D721Med (cell line): ENCODE results near the gene COL4A2.

Experiments
- DNase-seq: peaks from one replicate; pipeline ENCODE4 v3.0.0; 2011; ENCODE audit warnings: low spot score; ENCODE audit not compliant: insufficient read length
- FAIRE-seq: peaks from 2 replicates; lab custom pipeline; 2011; peaks lifted over from hg19 to GRCh38; lab: Jason Lieb, UNC
- TF ChIP-seq, protein P1 (sequence below): IDR thresholded peaks from 2 replicates; pipeline ENCODE4 v1.5.1; 2012; ENCODE audit warnings: mild to moderate bottlenecking, control low read depth; ENCODE audit not compliant: insufficient read depth; ENCODE audit errors: missing control alignments

The COL4A2 gene

DNA sequence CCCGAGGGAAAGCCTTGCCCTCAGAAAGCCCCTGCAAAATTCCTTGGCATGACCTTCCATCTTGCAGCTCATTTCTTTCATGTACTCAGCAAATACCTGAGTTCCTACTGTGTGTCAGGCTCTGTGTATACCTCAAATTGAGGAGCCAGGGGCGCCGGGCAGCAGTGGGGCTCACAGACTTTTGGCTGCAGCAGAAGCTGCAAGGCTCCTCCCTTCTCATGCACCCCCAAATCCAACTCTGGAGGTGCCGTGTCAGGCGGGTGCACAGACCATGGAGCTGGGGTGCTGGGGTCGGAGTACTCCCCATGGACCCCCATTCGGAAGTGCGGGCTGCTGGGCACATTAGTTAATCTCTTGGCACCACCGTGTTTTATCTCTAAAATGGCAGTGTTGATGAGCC is 72.3 kb downstream of the COL4A2 start:
- TF ChIP-seq, protein P1, sequence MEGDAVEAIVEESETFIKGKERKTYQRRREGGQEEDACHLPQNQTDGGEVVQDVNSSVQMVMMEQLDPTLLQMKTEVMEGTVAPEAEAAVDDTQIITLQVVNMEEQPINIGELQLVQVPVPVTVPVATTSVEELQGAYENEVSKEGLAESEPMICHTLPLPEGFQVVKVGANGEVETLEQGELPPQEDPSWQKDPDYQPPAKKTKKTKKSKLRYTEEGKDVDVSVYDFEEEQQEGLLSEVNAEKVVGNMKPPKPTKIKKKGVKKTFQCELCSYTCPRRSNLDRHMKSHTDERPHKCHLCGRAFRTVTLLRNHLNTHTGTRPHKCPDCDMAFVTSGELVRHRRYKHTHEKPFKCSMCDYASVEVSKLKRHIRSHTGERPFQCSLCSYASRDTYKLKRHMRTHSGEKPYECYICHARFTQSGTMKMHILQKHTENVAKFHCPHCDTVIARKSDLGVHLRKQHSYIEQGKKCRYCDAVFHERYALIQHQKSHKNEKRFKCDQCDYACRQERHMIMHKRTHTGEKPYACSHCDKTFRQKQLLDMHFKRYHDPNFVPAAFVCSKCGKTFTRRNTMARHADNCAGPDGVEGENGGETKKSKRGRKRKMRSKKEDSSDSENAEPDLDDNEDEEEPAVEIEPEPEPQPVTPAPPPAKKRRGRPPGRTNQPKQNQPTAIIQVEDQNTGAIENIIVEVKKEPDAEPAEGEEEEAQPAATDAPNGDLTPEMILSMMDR: no peak
- FAIRE-seq (no peak), DNase-seq (no peak)

- TF ChIP-seq, protein P1: no peak
- no peak for FAIRE-seq
- no peak for DNase-seq
Measured at GRCh38 chr13:110379905-110380341, 72.8 kb downstream of the COL4A2 start.

DNA sequence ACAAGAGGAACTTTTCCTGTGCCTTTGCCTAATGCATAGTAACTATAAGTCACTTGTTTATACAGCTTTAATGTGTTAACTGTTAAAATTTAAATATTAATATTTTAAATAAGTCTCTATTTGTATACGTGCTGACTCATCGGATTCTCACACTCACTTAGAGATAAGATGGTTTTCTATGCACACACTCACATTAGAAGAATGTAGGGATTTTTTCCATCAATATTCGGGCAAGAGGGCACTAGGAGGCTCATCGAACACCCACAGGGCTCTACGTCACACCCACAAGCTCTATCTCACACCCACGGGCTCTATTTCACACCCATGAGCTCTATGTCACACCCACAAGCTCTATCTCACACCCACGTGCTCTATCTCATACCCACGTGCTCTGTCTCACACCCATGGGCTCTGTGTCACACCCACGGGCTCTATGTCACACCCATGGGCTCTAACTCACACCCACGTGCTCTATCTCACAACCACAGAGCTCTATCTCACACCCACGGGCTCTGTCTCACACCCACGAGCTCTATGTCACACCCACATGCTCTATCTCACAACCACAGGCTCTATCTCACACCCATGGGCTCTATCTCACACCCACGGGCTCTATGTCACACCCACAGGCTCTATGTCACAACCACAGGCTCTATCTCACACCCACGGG is 73.4 kb downstream of the COL4A2 start:
- DNase-seq (no peak), FAIRE-seq (no peak)
- TF ChIP-seq, protein P1: no peak

DNA sequence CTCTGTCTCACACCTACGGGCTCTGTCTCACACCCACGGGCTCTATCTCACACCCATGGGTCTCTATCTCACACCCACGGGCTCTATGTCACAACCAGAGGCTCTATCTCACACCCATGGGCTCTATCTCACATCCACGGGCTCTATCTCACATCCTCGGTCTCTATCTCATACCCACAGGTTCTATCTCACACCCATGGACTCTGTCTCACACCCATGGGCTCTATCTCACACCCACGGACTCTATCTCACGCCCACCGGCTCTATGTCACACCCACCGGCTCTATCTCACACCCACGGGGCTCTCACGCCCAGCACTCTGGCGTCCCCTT is 73.9 kb downstream of the COL4A2 start:
- DNase-seq (no peak), FAIRE-seq (no peak)
- TF ChIP-seq, protein P1: no peak

GRCh38 chr13:110382229-110382628 is 75.1 kb downstream of the COL4A2 start:
- DNase-seq: no peak
- no peak for FAIRE-seq
- TF ChIP-seq, protein P1: no peak

- DNase-seq (no peak), FAIRE-seq (no peak)
- TF ChIP-seq, protein P1: no peak
Measured at GRCh38 chr13:110382830-110383229, 75.7 kb downstream of the COL4A2 start.

DNA sequence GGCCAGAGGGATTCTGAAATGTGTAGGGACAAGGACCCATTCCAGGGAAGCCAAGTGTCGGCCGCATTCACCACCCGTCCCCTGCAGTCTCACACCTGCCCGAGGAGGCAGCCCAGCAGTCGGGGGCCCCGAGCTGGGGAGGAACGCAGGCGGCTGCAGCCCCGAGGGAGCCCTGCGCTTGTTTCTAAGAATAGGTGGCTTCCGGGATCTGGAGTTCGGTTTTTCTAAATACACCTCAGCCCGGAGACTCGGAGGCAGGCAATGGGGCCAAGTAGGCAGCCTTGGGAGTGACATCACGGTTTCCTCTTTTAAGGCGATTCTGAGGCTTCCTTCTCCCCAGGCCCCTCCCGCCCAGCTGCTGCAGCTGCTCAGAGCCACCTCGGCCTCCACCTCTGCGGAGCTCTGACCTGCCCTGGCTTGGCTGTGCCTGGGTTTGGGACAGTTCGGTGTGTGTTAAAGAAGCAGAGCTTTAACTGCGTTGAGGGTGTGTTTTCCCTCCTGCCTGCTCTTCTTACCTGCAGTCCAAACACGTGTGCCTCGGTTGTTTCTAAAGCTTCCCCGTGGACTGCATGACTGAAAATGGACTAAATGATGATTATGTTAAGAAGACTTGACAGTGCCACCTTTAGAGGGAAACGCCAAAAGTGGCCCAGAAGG is 80.5 kb downstream of the COL4A2 start:
- DNase-seq: no peak
- no peak for FAIRE-seq

More for the DNA sequence above, 80.5 kb downstream of the COL4A2 start:
- TF ChIP-seq, protein P1: no peak
